ENCODE measurements around the gene RRAGC.
A peak's percentile ranks its signal among the peaks of the same experiment; 100 is the strongest.
"Not testable (repeated sequence)": the region's sequence is repeated elsewhere in the genome, so short reads cannot be mapped to it uniquely, and the experiment has no call there.

The RRAGC gene

DNA sequence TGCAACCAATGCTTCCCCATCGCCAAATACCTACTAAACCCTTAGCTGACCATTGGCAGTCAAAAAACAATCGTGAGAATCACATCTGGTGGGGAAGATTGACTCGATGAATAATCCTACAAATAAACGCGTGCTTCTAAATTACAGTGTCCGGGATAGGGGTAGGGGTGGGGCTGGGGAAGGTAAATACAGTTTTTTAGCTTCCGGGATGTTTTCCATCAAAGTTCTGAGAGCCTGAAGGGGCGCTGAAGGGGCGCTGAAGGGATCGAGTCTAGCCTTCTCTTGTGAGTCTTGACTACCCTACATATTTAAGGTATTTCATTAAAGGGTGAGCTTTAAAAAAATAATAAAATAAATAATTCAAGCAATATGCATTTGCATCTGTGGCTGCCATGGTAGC lies 40.5 kb downstream of the RRAGC start:
- WGBS, 2 experiments = 25 to 32% methylated on average over 7 to 10 of the region's 10 CpGs
- Histone ChIP-seq H3K36me3 (ENCODE audit: control insufficient read depth, insufficient read depth, low read length) (no peaks in the 10 kb centered on the region), H3K4me1 (ENCODE audit: control insufficient read depth, insufficient read depth, low read length) (no peaks in the 10 kb centered on the region), H3K4me3 (ENCODE audit: insufficient read depth, low read depth, low read length) (peak overlapping the region; percentile 47), H3K9me3 (ENCODE audit: control insufficient read depth, low read length) (no peaks in the 10 kb centered on the region), H3K27me3 (ENCODE audit: control insufficient read depth, insufficient read depth, low read length, poor library complexity, severe bottlenecking) (peaks cover 43% of the 10 kb centered on the region), H3K27ac (ENCODE audit: insufficient read depth, low read depth, low read length, poor library complexity, severe bottlenecking) (no peak overlapping the region)

DNA sequence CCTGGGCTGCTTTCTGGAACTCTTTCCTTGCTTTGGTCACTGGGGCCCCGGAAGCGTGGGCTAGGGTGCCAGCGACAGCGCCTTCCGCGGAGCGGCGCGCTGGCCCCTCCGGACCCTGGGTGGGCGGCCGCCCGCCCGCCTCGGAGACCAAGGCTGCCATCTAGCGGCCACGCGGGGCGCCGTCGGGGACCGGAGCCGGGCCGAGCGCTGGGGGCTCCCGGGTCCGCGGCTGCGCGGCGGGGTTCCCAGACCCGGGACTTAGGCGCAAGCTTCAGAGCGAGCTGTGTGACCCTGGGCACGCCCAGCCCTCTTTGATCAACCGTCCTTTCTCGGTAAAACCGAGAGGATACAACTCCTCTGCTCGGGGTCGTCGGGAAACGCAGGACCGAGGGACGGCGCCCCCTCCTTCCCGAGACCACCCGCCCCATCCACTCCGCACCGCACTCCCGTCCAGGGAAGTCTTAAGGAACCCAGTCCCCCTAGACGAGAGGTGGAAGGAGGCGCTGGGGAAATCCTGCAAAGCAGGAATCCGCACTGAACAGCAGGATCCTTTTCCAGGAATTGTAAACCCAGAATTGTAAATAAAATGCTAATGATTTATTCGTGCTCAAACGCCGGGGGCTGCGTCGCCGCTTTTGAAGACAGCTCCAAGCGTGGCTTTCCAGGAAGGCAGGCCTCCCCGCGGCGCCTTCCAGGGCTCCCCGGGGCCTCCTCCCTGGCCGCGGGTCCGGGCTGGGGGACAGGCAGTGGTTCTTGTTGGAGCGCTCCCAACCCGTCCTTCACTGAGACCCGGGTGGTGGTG lies 41.2 kb downstream of the RRAGC start:
- H3K36me3 ChIP-seq (ENCODE audit: control insufficient read depth, insufficient read depth, low read length) = no peaks in the 10 kb centered on the region
- WGBS, 2 experiments = 0 to 1% methylated on average over 67 to 70 of the region's 70 CpGs
- no peaks in the 10 kb centered on the region for H3K9me3 ChIP-seq (ENCODE audit: control insufficient read depth, low read length)
- H3K4me3 ChIP-seq (ENCODE audit: insufficient read depth, low read depth, low read length) = peak overlapping the region; percentile 47
- H3K27ac ChIP-seq (ENCODE audit: insufficient read depth, low read depth, low read length, poor library complexity, severe bottlenecking) = no peak overlapping the region
- peaks cover 43% of the 10 kb centered on the region for H3K27me3 ChIP-seq (ENCODE audit: control insufficient read depth, insufficient read depth, low read length, poor library complexity, severe bottlenecking)
- no peaks in the 10 kb centered on the region for H3K4me1 ChIP-seq (ENCODE audit: control insufficient read depth, insufficient read depth, low read length)

DNA sequence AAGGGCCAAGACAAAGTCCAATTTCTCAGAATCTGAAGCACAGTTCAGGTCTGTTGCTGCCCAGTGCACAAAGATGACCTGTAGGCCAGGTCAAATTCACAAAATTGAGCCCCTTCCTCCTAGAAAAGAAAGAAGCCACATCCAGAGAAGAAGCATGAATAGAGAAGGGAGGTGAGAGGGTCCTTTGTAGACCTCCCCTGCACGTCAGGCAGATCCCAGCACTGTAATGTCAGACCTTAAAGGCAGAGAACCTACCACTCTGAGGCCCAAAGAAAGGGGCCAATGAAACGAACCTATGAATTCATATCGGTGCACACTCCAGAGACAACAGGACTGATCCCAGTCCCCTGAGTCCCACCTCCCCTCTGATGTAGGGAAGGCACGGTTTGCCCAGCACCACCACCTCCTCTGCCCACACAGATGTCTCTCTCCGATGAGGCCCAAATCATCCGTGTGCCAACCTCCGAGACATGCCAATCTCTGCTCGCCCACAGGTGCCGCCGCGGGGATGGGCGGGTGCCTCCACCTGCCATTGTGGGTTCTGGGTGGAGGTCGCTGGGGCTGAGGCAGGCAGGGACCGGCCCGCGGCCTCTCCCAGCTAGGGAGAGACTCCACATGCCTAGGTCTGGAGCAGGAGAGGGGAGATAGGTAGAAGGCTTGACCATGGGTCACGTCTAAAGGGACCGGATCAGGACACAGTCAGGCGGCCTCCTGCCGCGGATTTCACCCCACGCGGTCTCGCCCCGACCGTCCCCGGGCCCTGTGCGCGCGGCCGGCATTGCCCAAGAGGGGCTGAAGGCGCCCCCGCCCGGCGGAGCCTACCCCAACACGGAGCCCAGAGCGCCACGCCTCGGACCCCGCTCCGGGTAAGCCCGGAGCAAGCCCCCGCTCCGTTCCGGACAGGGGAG lies 42.1 kb downstream of the RRAGC start:
- no peak overlapping the region for H3K27ac ChIP-seq (ENCODE audit: insufficient read depth, low read depth, low read length, poor library complexity, severe bottlenecking)
- no peaks in the 10 kb centered on the region for H3K36me3 ChIP-seq (ENCODE audit: control insufficient read depth, insufficient read depth, low read length)
- H3K4me3 ChIP-seq (ENCODE audit: insufficient read depth, low read depth, low read length) = peak overlapping the region; percentile 47
- 36% methylated on average over 45 of the region's 45 CpGs for WGBS, 2 experiments
- H3K9me3 ChIP-seq (ENCODE audit: control insufficient read depth, low read length) = no peaks in the 10 kb centered on the region
- no peaks in the 10 kb centered on the region for H3K4me1 ChIP-seq (ENCODE audit: control insufficient read depth, insufficient read depth, low read length)
- H3K27me3 ChIP-seq (ENCODE audit: control insufficient read depth, insufficient read depth, low read length, poor library complexity, severe bottlenecking) = peaks cover 43% of the 10 kb centered on the region

DNA sequence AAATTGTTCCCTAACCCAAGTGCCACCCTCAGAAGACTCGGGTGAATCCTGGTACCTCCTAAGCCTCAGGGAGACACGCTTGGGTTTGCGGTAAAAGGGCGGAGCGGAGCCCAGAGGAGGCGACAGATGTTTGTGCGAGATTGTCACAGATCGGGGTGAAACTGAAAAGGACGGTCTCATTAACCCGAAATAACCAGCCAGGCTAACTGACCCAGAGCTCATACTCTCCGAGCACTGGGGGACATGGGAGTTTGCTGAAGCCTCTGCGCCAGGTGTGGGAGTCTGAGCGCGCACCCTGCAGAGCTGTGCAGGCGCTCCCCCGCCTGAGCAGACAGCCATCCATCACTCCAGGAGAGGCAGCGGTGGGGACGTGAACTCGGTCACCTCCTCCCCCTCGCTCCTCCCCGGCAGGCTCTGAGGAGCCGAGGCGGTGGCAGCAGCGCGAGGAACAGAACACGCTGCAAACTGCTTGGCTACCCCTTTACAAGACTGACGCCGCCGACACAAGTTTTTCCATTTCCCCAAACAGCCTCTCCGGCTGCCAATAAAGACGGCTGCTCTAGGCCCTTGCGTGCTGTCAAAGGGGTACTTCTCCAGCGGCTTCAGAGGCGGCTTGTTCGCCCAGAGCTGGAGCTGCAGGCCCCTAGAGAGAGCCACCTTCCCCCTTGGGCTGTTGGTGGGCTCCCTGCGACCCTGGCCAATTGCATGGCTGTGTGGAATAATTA lies 43.5 kb downstream of the RRAGC start:
- H3K9me3 ChIP-seq (ENCODE audit: control insufficient read depth, low read length) = no peaks in the 10 kb centered on the region
- H3K4me1 ChIP-seq (ENCODE audit: control insufficient read depth, insufficient read depth, low read length) = no peaks in the 10 kb centered on the region
- no peak overlapping the region for H3K4me3 ChIP-seq (ENCODE audit: insufficient read depth, low read depth, low read length)
- peaks cover 43% of the 10 kb centered on the region for H3K27me3 ChIP-seq (ENCODE audit: control insufficient read depth, insufficient read depth, low read length, poor library complexity, severe bottlenecking)
- no peak overlapping the region for H3K27ac ChIP-seq (ENCODE audit: insufficient read depth, low read depth, low read length, poor library complexity, severe bottlenecking)
- WGBS, 2 experiments = 73 to 78% methylated on average over 36 of the region's 36 CpGs
- H3K36me3 ChIP-seq (ENCODE audit: control insufficient read depth, insufficient read depth, low read length) = no peaks in the 10 kb centered on the region

DNA sequence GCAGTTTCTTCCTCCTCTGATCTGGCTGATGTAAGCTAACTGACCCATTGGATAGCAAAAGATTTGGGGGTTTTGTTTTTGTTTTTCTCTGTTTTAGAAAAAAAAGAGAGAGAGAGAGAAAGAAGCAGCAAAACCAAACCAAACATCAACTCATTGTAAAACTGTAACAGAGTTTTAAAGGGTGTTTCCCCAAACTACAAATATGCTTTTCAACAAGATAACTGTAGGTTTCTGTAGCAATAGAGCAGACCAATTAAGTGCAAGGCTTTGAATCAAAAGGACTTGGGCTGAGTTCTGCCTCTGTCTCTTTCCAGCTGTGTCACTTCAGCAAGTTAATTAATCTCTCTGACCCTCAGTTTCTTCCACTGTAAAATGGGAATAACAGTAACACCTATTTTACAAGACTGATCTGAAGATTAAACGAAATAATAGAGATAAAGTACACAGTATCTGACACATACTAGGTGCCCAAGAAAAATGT lies 44.5 kb downstream of the RRAGC start:
- H3K4me3 ChIP-seq (ENCODE audit: insufficient read depth, low read depth, low read length) = no peak overlapping the region
- no peaks in the 10 kb centered on the region for H3K36me3 ChIP-seq (ENCODE audit: control insufficient read depth, insufficient read depth, low read length)
- WGBS, 2 experiments = 78% methylated on average over 1 of the region's 1 CpG; no CpG with 5 or more reads in 1 of the 2 experiments
- H3K9me3 ChIP-seq (ENCODE audit: control insufficient read depth, low read length) = no peaks in the 10 kb centered on the region
- H3K27ac ChIP-seq (ENCODE audit: insufficient read depth, low read depth, low read length, poor library complexity, severe bottlenecking) = no peak overlapping the region
- H3K27me3 ChIP-seq (ENCODE audit: control insufficient read depth, insufficient read depth, low read length, poor library complexity, severe bottlenecking) = peaks cover 42% of the 10 kb centered on the region
- no peaks in the 10 kb centered on the region for H3K4me1 ChIP-seq (ENCODE audit: control insufficient read depth, insufficient read depth, low read length)

DNA sequence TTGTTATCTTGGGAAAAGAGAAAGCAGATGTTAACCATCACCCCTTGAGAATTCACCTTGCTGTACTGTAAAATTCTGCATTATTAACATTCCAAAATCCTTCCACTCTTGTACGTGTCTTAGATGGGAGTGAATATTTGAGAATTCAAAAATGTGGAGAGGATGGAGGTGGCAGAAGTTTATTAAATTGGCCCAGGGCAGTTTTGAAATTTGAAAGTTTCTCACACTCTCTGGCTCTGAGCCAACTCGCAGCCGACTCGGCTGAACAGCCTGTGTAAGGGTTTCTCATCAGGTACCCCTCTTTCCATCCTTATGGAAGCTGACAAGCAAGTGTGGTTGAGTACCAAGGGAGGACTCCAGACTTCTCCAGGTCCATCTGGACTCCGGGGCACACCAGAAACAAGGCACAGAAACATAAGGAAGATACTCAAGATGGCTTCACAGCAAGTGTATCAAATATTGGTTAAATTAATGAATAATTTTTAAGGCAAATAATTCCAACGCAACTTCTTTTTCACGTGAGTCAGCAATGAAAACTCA lies 45.1 kb downstream of the RRAGC start:
- H3K4me3 ChIP-seq (ENCODE audit: insufficient read depth, low read depth, low read length) = no peak overlapping the region
- H3K36me3 ChIP-seq (ENCODE audit: control insufficient read depth, insufficient read depth, low read length) = no peaks in the 10 kb centered on the region
- H3K4me1 ChIP-seq (ENCODE audit: control insufficient read depth, insufficient read depth, low read length) = no peaks in the 10 kb centered on the region
- no peak overlapping the region for H3K27ac ChIP-seq (ENCODE audit: insufficient read depth, low read depth, low read length, poor library complexity, severe bottlenecking)
- peaks cover 37% of the 10 kb centered on the region for H3K27me3 ChIP-seq (ENCODE audit: control insufficient read depth, insufficient read depth, low read length, poor library complexity, severe bottlenecking)
- WGBS, 2 experiments = 81 to 85% methylated on average over 6 of the region's 7 CpGs
- no peaks in the 10 kb centered on the region for H3K9me3 ChIP-seq (ENCODE audit: control insufficient read depth, low read length)

DNA sequence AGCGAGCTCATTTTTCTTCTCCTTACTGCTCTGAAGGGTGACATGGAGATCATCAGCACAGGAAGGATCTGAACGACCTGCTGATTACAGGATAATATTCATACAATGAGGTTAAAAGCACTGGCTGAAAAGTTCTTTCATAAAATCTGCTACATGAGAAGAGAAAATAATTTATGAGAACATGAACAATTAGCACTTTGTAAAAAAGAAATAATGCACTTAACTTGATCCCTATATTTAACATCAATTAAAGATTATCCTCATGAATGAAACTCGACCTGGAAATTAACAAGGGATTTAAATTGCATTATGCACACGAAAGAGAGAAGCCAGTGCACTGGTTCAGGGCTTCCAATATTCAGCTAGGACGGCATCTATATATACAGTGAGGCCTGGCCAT lies 46.6 kb downstream of the RRAGC start:
- H3K36me3 ChIP-seq (ENCODE audit: control insufficient read depth, insufficient read depth, low read length) = no peaks in the 10 kb centered on the region
- H3K9me3 ChIP-seq (ENCODE audit: control insufficient read depth, low read length) = no peaks in the 10 kb centered on the region
- no peak overlapping the region for H3K4me3 ChIP-seq (ENCODE audit: insufficient read depth, low read depth, low read length)
- 90 to 96% methylated on average over 5 of the region's 5 CpGs for WGBS, 2 experiments
- H3K27ac ChIP-seq (ENCODE audit: insufficient read depth, low read depth, low read length, poor library complexity, severe bottlenecking) = no peak overlapping the region
- H3K27me3 ChIP-seq (ENCODE audit: control insufficient read depth, insufficient read depth, low read length, poor library complexity, severe bottlenecking) = peaks cover 27% of the 10 kb centered on the region
- H3K4me1 ChIP-seq (ENCODE audit: control insufficient read depth, insufficient read depth, low read length) = no peaks in the 10 kb centered on the region

DNA sequence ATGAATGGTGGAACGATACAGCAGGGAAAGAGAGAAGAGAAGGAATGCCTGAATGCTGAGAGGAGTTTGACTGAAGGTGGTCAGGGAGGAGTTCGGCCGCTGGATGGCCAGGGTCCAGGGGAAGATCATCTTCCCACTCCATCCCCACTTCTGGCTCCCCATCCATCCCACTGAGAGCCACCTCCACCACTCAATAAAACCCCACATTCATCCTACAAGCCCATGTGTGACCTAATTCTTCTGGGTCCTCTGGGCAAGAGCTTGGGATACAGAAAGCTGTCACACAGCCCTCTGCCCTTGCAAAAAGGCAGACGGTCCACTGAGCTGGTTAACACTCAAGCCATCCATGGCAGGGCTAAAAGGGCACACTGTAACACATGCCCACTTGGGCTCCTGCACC lies 48.1 kb downstream of the RRAGC start:
- not testable (repeated sequence) for H3K4me1 ChIP-seq (ENCODE audit: control insufficient read depth, insufficient read depth, low read length); H3K36me3 ChIP-seq (ENCODE audit: control insufficient read depth, insufficient read depth, low read length); H3K27ac ChIP-seq (ENCODE audit: insufficient read depth, low read depth, low read length, poor library complexity, severe bottlenecking); H3K9me3 ChIP-seq (ENCODE audit: control insufficient read depth, low read length); H3K4me3 ChIP-seq (ENCODE audit: insufficient read depth, low read depth, low read length)
- WGBS, 2 experiments = 93% methylated on average over 2 of the region's 4 CpGs
- peaks cover 23% of the 10 kb centered on the region for H3K27me3 ChIP-seq (ENCODE audit: control insufficient read depth, insufficient read depth, low read length, poor library complexity, severe bottlenecking)

DNA sequence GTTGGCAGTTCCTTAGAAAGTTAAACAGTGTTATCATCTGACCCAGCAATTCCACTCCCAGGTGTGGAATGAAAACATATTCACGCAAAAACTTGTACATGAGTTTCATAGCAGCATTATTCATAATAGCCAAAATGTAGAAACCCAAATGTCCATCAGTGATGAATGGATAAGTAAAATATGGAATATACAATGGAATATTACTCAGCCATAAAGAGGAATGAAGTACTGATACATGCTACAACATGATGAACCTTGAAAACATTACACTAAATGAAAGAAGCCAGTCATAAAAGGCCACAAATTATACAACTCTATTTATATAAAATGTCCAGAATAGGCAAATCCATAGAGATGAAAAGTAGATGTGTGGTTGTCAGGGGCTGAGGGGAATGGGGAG lies 53.5 kb downstream of the RRAGC start:
- H3K27me3 ChIP-seq (ENCODE audit: control insufficient read depth, insufficient read depth, low read length, poor library complexity, severe bottlenecking) = peaks cover 53% of the 10 kb centered on the region
- WGBS, 2 experiments = 57 to 86% methylated on average over 1 of the region's 1 CpG
- H3K27ac ChIP-seq (ENCODE audit: insufficient read depth, low read depth, low read length, poor library complexity, severe bottlenecking) = no peak overlapping the region
- H3K4me3 ChIP-seq (ENCODE audit: insufficient read depth, low read depth, low read length) = no peak overlapping the region
- no peaks in the 10 kb centered on the region for H3K9me3 ChIP-seq (ENCODE audit: control insufficient read depth, low read length)
- no peaks in the 10 kb centered on the region for H3K4me1 ChIP-seq (ENCODE audit: control insufficient read depth, insufficient read depth, low read length)
- H3K36me3 ChIP-seq (ENCODE audit: control insufficient read depth, insufficient read depth, low read length) = no peaks in the 10 kb centered on the region
